ENCODE results near the gene KRTAP4-5. TPM values are rescaled to one million over a fixed set of nuclear protein-coding genes. Genes with fewer than 3 reads are reported as not detected.
"Not testable (repeated sequence)": the region's sequence is repeated elsewhere in the genome, so short reads cannot be mapped to it uniquely, and the experiment has no call there.

KRTAP4-5 gene
- total RNA-seq, 2 experiments from 2014 or later = not detected

- H3K27ac ChIP-seq (ENCODE audit: low read depth, low read length, poor library complexity, severe bottlenecking) = no peak overlapping the region
- no peak overlapping the region for H3K4me2 ChIP-seq (ENCODE audit: low read length)
- H4K20me1 ChIP-seq (ENCODE audit: insufficient read depth, low read length) = no peaks in the 10 kb centered on the region
- POLR2A ChIA-PET = no interaction called here
- H3K9me2 ChIP-seq (ENCODE audit: insufficient read depth, low read length) = no peaks in the 10 kb centered on the region
- DNase-seq (ENCODE audit: low spot score) = no peak
- H3K4me1 ChIP-seq (ENCODE audit: insufficient read depth, low read length, poor library complexity, severe bottlenecking) = no peaks in the 10 kb centered on the region
- H3K4me3 ChIP-seq (ENCODE audit: low read depth, low read length, poor library complexity, severe bottlenecking) = no peak overlapping the region
- intact Hi-C loops (cut with micrococcal nuclease; ENCODE audit: unreplicated experiment) = no loop called here
- TF ChIP-seq CTCF (conservative IDR thresholded peaks at IDR 0.05; ENCODE audit: low read length) (no peak), EZH2phosphoT487 (IDR thresholded peaks at IDR 0.05; ENCODE audit: borderline replicate concordance, low read depth, low read length) (no peak)
- no peaks in the 10 kb centered on the region for H3K36me3 ChIP-seq (ENCODE audit: insufficient read depth, low read length)
- no peak overlapping the region for H2AFZ ChIP-seq (ENCODE audit: low read length)
- 0 out of 2 replicates have a peak, but pooled peaks cover 19% of the 10 kb centered on the region for H3K9me3 ChIP-seq (ENCODE audit: low read length)
- BruUV-seq (replicated peaks) = no TSS peak
- no peaks in the 10 kb centered on the region for H3K79me2 ChIP-seq (ENCODE audit: insufficient read depth, low read depth, low read length)
- CTCF ChIA-PET (ENCODE audit: unreplicated experiment) = no interaction called here
These were observed 41.6 kb downstream of the KRTAP4-5 start for GRCh38 chr17:41107941-41108450.

- DNase-seq (ENCODE audit: low spot score); H3K9me2 ChIP-seq (ENCODE audit: insufficient read depth, low read length); POLR2A ChIA-PET; BruUV-seq (replicated peaks); H3K4me2 ChIP-seq (ENCODE audit: low read length); H3K4me3 ChIP-seq (ENCODE audit: low read depth, low read length, poor library complexity, severe bottlenecking); H3K27ac ChIP-seq (ENCODE audit: low read depth, low read length, poor library complexity, severe bottlenecking); CTCF ChIA-PET (ENCODE audit: unreplicated experiment); H2AFZ ChIP-seq (ENCODE audit: low read length); intact Hi-C loops (cut with micrococcal nuclease; ENCODE audit: unreplicated experiment); H4K20me1 ChIP-seq (ENCODE audit: insufficient read depth, low read length); H3K4me1 ChIP-seq (ENCODE audit: insufficient read depth, low read length, poor library complexity, severe bottlenecking); H3K36me3 ChIP-seq (ENCODE audit: insufficient read depth, low read length); H3K79me2 ChIP-seq (ENCODE audit: insufficient read depth, low read depth, low read length); H3K9me3 ChIP-seq (ENCODE audit: low read length): not testable (repeated sequence)
These were observed 44.3 kb downstream of the KRTAP4-5 start, which contains the start of gene KRTAP4-9 for GRCh38 chr17:41105347-41105746. Gene KRTAP4-9, plus strand, starts transcription at chr17:41105389. Its CDS starts 0 bp downstream, at chr17:41105389.

GRCh38 chr17:41104386-41105038 is 45.1 kb downstream of the KRTAP4-5 start:
- intact Hi-C loops (cut with micrococcal nuclease; ENCODE audit: unreplicated experiment); H3K79me2 ChIP-seq (ENCODE audit: insufficient read depth, low read depth, low read length); H3K27ac ChIP-seq (ENCODE audit: low read depth, low read length, poor library complexity, severe bottlenecking); H3K4me2 ChIP-seq (ENCODE audit: low read length); H2AFZ ChIP-seq (ENCODE audit: low read length); H3K9me2 ChIP-seq (ENCODE audit: insufficient read depth, low read length); H3K9me3 ChIP-seq (ENCODE audit: low read length); BruUV-seq (replicated peaks); POLR2A ChIA-PET; H3K36me3 ChIP-seq (ENCODE audit: insufficient read depth, low read length); H3K4me3 ChIP-seq (ENCODE audit: low read depth, low read length, poor library complexity, severe bottlenecking); H3K4me1 ChIP-seq (ENCODE audit: insufficient read depth, low read length, poor library complexity, severe bottlenecking); H4K20me1 ChIP-seq (ENCODE audit: insufficient read depth, low read length); DNase-seq (ENCODE audit: low spot score); CTCF ChIA-PET (ENCODE audit: unreplicated experiment): not testable (repeated sequence)

Data from OCI-LY7 (cell line).